Muscle of leg (tissue), 11 donors: ENCODE measurements around the gene ZEB2. TPM values are rescaled to one million over a fixed set of nuclear protein-coding genes. Genes with fewer than 3 reads are reported as not detected.

ENCODE experiments used
- DNase-seq: peaks from one replicate; pipeline ENCODE4 v3.0.0; 2013
- H3K27ac ChIP-seq: one replicate; pipeline ENCODE4 v1.5.1; 2013; ENCODE audit warnings: mild to moderate bottlenecking, low read length, control low read depth
- H3K27me3 ChIP-seq: one replicate; pipeline ENCODE4 v1.6.1; 2013; ENCODE audit warnings: low read length; ENCODE audit not compliant: control insufficient read depth, insufficient read depth
- H3K36me3 ChIP-seq: one replicate; pipeline ENCODE4 v1.6.1; 2013; ENCODE audit warnings: low read length; ENCODE audit not compliant: control insufficient read depth, insufficient read depth
- H3K4me1 ChIP-seq: one replicate; pipeline ENCODE4 v1.6.1; 2013; ENCODE audit warnings: low read length; ENCODE audit not compliant: control insufficient read depth, insufficient read depth
- H3K4me3 ChIP-seq: one replicate; pipeline ENCODE4 v1.5.1; 2013; ENCODE audit warnings: low read length, control low read depth
- H3K9me3 ChIP-seq: replicated peaks from 2 replicates; pipeline ENCODE4 v1.6.1; 2013; ENCODE audit warnings: low read depth, low read length; ENCODE audit not compliant: control insufficient read depth
- WGBS: methylation state at CpG from one replicate; pipeline ENCODE4 v1.1.5; 2013; ENCODE audit warnings: missing lambda C conversion rate; ENCODE audit not compliant: insufficient coverage; 5-methylcytosine and 5-hydroxymethylcytosine counted together
- polyA plus RNA-seq, 8 donors: library from polyadenylated mRNA; unstranded; fragments of 120-200 nt; gene quantifications; one replicate each; pipeline versions ENCODE4 v1.2.1 to v1.2.3, GENCODE V29; 2013; ENCODE audit warnings: inconsistent platforms in 1 of 8, low replicate concordance in 1 of 8; ENCODE audit not compliant: insufficient read length in 8 of 8, insufficient read depth in 1 of 8
- total RNA-seq: library from RNA; stranded (reverse); fragments of 120-200 nt; gene quantifications from one replicate; pipeline ENCODE4 v1.2.4, GENCODE V29; 2013

ZEB2 gene
- total and polyA plus RNA-seq, 9 donors = 90.0 to 163 (median 118) TPM

- H3K9me3 ChIP-seq = no peaks in the 10 kb centered on the region
- H3K4me3 ChIP-seq = no peak overlapping the region
- no peaks in the 10 kb centered on the region for H3K27me3 ChIP-seq
- WGBS = 83% methylated on average over 1 of the region's 2 CpGs
- no peaks in the 10 kb centered on the region for H3K36me3 ChIP-seq
- no peaks in the 10 kb centered on the region for H3K4me1 ChIP-seq
- DNase-seq = no peak
- H3K27ac ChIP-seq = no peak overlapping the region
These were observed 15.4 kb upstream of the ZEB2 start for GRCh38 chr2:144535300-144535699.

- 50% methylated on average over 2 of the region's 7 CpGs for WGBS
These were observed 13.3 kb upstream of the ZEB2 start for GRCh38 chr2:144533221-144533620.

GRCh38 chr2:144530596-144530995 lies 10.7 kb upstream of the ZEB2 start:
- Histone ChIP-seq H3K4me1 (peaks cover 3% of the 10 kb centered on the region), H3K9me3 (no peaks in the 10 kb centered on the region), H3K4me3 (no peak overlapping the region), H3K27me3 (no peaks in the 10 kb centered on the region), H3K36me3 (no peaks in the 10 kb centered on the region), H3K27ac (no peak overlapping the region)
- WGBS = no CpG with 5 or more reads among the region's 5 CpGs
- DNase-seq = no peak

More at GRCh38 chr2:144533221-144533620, 13.3 kb upstream of the ZEB2 start:
- Histone ChIP-seq H3K27me3 (no peaks in the 10 kb centered on the region), H3K36me3 (no peaks in the 10 kb centered on the region), H3K4me3 (no peak overlapping the region), H3K4me1 (no peaks in the 10 kb centered on the region), H3K9me3 (no peaks in the 10 kb centered on the region), H3K27ac (no peak overlapping the region)
- DNase-seq = no peak

GRCh38 chr2:144529841-144530240 lies 9.9 kb upstream of the ZEB2 start:
- Histone ChIP-seq H3K27me3 (no peaks in the 10 kb centered on the region), H3K36me3 (no peaks in the 10 kb centered on the region), H3K27ac (no peak overlapping the region), H3K9me3 (no peaks in the 10 kb centered on the region), H3K4me1 (peaks cover 3% of the 10 kb centered on the region), H3K4me3 (no peak overlapping the region)
- WGBS = no CpG with 5 or more reads among the region's 1 CpG
- peak; percentile 16 for DNase-seq

- DNase-seq = no peak
- Histone ChIP-seq H3K4me3 (no peak overlapping the region), H3K36me3 (no peaks in the 10 kb centered on the region), H3K27me3 (peaks cover 2% of the 10 kb centered on the region), H3K9me3 (no peaks in the 10 kb centered on the region), H3K27ac (no peak overlapping the region), H3K4me1 (peaks cover 10% of the 10 kb centered on the region)
- WGBS = no CpG with 5 or more reads among the region's 2 CpGs
These were observed 8.2 kb upstream of the ZEB2 start for GRCh38 chr2:144528108-144528507.

GRCh38 chr2:144526831-144527230 lies 6.9 kb upstream of the ZEB2 start:
- H3K9me3 ChIP-seq = no peaks in the 10 kb centered on the region
- DNase-seq = no peak
- H3K4me3 ChIP-seq = no peak overlapping the region
- H3K27ac ChIP-seq = no peak overlapping the region
- peaks cover 20% of the 10 kb centered on the region for H3K4me1 ChIP-seq
- H3K36me3 ChIP-seq = no peaks in the 10 kb centered on the region
- WGBS = no CpG with 5 or more reads among the region's 2 CpGs
- H3K27me3 ChIP-seq = peaks cover 8% of the 10 kb centered on the region

GRCh38 chr2:144524118-144525009 lies 4.4 kb upstream of the ZEB2 start:
- H3K9me3 ChIP-seq = no peaks in the 10 kb centered on the region
- no peaks in the 10 kb centered on the region for H3K36me3 ChIP-seq
- WGBS = 2% methylated on average over 20 of the region's 58 CpGs
- H3K4me3 ChIP-seq = peak overlapping the region; percentile 52
- H3K27ac ChIP-seq = peak overlapping the region; percentile 99
- DNase-seq = peak; percentile 85
- peaks cover 8% of the 10 kb centered on the region for H3K27me3 ChIP-seq
- H3K4me1 ChIP-seq = peaks cover 27% of the 10 kb centered on the region

- H3K4me1 ChIP-seq = peaks cover 27% of the 10 kb centered on the region
- no peaks in the 10 kb centered on the region for H3K9me3 ChIP-seq
- DNase-seq = peak; percentile 81
- peak overlapping the region; percentile 99 for H3K27ac ChIP-seq
- H3K36me3 ChIP-seq = no peaks in the 10 kb centered on the region
- peak overlapping the region; percentile 52 for H3K4me3 ChIP-seq
- 0% methylated on average over 1 of the region's 15 CpGs for WGBS
- peaks cover 8% of the 10 kb centered on the region for H3K27me3 ChIP-seq
These were observed 3.7 kb upstream of the ZEB2 start for GRCh38 chr2:144523596-144524117.

GRCh38 chr2:144522897-144523595 lies 3.1 kb upstream of the ZEB2 start:
- Histone ChIP-seq H3K4me3 (peak overlapping the region; percentile 52), H3K27me3 (peaks cover 8% of the 10 kb centered on the region), H3K36me3 (no peaks in the 10 kb centered on the region), H3K4me1 (peaks cover 26% of the 10 kb centered on the region), H3K9me3 (no peaks in the 10 kb centered on the region), H3K27ac (peak overlapping the region; percentile 99)
- 6% methylated on average over 7 of the region's 21 CpGs for WGBS
- DNase-seq = peak; percentile 64
